ENCODE results near the gene DYNC1LI1.

Gene DYNC1LI1

DNA sequence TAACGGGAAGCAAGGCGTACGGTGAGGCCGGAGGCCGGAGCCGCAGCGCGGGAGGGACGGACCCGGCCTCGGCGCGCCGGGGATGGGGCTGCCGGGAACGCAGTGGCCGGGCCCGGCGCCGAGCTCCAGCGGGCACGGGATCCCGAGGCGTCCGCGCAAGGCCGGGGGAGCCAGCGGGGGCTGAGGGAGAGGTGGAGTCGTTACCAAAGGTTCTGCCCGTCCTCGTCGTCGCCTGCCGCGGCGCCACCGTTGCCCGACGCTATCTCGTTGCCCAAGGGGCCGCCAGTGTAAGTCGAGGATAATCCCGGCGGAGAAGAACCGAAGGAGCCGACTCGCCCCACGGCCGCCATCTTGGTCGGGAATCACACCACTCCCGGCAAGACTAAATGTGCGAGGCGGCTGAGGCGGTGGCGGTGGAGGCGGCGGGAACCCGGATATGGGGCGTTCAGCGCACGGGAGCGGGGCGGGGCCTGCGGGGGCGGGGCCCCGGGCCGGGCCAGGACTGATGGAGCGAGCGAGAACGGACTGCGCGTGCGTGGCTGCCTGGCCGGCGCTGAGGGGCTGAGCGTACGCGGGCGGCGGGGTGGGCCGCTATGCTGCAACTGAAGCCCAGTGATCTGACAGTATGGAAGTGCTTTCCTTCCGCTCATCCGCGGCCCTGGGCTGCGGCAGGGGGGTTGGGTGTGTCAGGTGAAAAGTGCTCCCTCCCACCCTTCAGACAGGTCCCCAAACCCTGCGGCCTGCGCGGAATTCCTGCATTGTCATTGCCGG is at the start of gene DYNC1LI1:
DYNC1LI1 (minus strand) TSS at position 438 of the 771 bp plus-strand sequence; CDS start at position 350, 88 bp downstream.
- DNase-seq: peak; percentile 97

DNA sequence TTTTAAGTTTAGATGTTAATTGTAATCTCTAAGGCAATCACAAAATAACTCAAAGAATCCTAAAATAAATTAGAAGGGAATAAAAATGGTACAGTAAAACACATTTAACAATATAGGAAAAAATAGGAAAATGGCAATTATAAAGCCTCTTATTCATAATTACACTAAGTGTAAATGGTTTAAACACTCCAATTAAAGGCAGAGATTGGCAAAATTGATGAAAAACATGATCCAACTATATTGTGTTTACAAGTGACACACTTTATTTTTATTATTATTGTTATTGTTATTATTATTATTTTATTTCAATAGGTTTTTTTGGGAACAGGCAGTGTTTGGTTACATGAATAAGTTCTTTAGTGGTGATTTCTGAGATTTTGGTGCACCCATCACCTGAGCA is 48.7 kb upstream of the DYNC1LI1 start:
- DNase-seq: no peak

DNA sequence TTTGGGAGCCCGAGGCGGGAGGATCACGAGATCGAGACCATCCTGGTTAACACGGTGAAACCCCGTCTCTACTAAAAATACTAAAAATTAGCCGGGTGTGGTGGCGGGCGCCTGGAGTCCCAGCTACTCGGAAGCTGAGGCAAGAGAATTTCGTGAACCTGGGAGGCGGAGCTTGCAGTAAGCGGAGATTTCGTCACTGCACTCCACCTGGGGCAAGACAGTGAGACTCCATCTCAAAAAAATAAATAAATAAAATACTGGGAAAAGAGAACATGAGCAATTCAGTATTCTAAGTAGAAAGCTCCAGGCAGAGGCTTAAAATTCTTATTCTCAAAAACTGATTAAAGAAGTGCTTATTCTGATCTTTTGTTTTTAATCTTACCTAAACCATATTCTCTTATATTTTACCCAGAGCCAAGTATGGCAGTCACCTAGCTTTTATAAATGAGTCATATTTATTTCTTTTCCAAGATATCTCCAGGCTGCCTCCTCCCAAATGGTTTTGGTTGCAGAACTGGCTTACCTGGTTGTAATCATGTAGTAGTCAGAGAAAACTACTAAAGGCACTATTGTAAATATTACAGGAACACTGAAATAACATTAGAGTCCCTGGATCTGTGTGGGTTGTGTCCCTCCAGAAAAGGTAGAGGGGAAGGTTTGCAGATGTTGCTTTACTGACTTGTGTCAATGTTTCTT is 45.8 kb upstream of the DYNC1LI1 start:
- DNase-seq: no peak

DNA sequence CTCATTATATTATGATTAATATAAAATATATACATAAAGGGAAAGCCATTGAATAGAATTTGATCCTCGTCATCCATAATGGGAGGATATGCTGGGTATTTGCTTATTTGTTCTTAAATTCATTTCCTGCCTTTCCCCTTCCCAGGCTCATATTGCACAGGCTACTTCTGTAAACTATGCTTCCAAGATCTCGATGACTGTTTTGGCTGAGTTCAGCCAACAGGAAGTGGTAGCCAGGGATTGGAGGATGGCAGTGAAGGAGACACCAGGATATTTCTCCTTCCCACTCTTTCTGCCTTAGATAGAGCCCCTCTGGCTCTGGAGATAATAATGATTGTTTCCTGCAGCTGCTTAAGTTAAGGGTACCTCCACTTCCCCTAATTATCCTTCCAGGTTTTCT is 44.3 kb upstream of the DYNC1LI1 start:
- no peak for DNase-seq

DNA sequence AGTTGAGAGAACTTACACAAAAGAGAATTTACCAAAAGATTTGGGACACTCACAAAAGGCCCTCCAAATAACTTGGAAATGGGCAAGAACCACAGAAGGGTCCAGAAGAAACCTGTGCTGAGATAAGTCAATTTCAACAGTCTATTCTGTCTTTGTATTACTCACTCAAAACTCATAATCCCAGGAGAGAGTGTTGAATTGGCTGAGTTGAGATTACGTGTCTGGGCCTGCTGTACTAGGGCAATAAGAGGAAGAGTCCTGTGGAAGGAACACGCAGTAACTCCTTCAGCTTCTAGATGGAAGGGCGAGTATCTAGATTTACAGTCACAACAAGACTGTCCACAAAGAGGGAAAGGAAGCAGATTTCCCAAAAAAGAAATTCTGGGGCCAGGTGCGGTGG is 42.5 kb upstream of the DYNC1LI1 start:
- DNase-seq: no peak

DNA sequence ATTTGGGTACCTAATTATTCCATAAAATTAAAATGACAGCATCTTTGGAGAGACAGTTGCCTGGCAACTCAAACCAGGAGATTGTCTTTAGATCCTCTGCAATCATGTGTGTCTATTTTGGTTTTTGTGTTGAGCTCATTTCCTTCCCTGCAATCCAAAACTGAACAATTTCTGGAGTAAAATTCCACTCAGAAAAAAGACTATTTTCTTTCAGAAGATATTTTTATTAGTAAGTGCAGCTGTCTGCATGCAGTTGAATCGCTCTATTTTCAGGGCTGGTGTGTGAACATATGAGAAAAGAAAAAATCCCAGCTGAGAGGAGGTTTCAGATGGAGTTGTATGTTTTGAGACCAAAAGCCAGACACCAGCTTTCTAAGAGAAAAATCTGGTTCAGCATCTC is 41.9 kb upstream of the DYNC1LI1 start:
- DNase-seq: no peak

DNA sequence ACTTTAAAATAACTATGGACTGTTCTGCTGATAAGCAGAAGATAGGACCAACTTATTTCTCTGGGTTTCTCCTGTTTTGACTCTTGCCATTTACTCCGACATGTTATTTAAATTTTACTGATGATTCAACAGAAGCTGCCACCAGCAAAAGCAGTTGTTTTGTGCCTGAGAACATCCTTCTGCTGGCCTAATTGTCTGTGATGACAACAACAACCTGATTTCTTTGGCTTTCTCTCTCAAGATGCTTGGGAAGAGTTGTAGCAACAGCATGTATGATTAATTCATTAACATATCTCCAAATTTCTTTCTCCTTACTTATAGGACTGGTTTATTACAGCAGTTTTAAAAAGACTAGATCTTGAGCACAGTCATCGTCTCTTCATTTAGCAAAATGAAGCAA is 36.9 kb upstream of the DYNC1LI1 start:
- DNase-seq: no peak

DNA sequence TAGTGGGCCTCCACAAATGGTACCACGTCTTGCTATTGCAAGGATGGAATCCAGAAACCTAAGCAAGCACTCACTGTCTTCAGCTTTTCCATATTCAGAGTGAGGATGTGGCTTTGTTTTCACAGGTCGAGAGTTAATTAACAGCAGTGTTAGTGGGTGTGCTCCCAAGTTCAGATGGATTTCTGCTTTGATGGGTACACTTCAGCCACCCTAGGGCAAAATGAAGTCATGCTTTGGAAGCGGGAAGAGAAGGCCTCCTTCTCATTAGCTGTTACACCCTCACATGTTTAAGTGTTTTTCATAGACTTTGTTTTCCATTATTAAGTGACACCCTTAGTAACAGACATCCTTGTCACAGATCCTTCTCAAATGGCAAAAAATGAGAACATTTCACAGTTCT is 36.3 kb upstream of the DYNC1LI1 start:
- no peak for DNase-seq

DNA sequence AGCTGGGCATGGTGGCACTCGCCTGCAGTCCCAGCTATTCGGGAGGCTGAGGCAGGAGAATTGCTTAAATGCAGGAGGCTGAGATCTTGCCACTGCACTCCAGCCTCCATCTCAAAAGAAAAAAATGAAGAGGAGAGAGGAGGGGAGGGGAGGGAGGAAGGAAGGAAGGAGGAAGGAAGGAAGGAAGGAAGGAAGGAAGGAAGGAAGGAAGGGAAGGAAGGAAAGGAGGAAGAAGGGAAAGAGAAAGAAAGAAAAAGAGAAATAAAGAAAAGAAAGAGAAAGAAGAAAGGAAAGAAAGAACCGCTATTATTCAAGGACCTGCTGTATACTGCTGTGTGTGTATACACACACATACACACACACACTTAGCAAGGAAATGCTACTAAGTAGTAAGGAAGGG is 35.6 kb upstream of the DYNC1LI1 start:
- no peak for DNase-seq

DNA sequence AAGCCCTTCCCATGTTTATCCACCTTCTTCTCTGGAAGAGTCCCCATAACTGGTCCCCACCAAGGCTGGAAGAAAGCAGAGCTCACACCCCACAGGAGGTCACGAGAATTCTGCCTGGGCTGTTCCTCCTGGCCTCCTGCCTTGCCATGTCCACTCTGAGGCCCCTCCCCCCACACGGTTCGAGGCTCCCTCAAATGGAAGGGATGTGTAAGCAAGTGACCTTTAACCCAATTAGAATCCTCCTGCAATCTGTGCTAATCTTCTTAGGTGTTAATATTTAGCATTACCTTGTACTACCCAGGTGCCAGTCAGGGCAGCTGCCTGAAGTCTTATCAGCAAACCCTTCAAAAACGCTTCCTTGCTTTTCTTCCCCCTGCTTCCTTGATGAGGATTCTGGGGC is 32.4 kb upstream of the DYNC1LI1 start:
- no peak for DNase-seq

DNA sequence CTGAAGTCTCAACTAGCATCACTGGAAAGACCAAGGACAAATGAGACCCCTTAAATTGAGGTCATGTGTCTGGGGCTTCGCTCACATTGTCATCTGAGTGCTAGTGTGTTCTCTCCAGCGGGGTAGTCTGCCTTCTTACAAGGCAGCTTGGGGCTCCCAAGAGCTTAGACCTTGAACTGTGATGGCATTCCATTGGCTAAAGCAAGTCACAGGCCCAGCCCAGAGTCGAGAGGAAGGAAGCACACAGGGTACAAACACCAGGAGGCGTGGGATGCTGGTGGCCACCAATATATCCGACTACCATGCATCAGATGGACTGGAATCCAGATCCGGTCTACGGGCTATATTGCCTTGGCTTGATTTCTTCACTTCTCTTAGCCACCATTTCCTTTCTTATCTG is 31.5 kb upstream of the DYNC1LI1 start:
- no peak for DNase-seq

DNA sequence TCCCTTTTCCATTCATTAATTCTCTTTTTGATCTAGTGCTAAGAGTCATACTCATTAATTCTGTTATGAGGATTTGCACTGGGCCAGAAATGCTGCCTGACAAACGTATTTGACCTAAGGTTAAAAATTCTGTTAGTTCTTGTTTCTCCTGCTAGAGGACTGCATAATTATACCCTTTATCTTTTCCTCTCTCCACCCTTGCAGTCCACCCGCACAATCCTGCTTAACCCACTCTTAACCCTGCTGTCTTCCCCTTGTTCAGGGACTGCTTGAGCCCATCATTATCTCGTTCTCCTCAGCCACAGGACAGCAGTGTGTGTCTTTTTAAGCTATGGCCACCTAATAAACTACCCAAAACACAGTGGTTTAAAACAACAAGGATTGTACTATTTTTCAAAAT is 31.1 kb upstream of the DYNC1LI1 start:
- no peak for DNase-seq

DNA sequence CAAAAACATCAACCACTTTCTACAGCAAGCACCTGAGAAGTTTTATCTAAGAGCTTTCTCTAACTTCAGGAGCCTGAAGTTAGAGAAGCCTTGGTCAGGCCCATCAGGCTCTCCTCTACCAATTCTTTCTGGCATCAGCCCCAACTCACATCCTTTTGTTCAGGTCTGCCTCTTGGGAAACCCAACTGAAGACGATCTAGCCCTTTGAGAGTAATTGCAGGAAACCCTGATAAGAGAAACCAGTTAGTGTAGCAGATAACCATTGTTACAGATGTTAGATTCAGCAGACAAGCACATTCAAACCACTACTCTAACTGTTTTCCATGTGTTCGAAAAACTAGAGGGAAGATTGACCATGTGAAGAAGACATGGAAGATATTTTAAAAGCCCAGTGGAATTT is 27.0 kb upstream of the DYNC1LI1 start:
- DNase-seq: no peak

DNA sequence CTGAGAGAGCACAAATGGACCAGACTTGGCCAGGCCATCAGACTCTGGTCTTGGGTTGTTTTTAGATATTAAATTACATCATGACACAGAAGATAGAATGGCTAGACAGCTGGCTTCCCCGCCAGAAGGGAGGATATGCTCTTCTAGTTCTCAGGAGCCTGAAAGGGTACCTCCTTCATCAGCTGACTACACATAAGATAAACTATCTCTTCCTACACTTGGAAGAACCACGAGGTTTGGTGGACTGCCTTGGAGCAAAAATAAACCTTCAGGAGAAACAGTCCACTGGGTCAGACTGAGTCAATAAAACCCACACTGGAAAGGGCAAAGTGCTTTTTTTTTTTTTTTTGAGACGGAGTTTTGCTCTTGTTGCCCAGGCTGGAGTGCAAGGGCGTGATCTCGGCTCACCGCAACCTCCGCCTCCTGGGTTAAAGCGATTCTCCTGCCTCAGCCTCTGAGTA is 26.3 kb upstream of the DYNC1LI1 start:
- DNase-seq: no peak

DNA sequence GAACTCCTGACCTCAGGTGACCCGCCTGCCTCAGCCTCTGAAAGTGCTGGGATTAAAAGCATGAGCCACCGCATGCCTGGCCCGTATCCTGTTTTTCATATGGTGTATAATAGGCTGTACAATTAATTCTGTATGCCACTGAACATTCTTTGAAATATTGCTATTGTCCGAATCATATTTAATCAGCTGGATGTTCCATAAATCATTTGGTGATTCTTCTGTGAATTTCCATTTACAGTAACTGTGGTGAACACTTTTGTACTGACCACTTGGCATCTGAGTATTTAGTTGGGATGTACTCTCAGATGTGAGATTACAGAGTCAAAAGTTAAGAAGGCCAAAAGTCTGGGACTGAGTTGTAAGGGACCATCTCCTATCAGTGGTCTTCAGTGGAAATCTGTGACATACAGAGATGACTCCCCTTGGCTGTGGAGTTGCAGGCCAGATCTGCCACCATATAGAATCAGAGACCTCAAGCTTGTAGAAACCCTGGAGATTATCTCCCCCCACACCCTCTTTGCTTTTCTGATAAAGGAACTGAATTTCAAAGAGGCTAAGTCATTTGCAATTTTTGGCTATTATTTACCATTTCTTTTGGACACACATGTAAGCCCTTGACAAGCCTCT is 25.7 kb upstream of the DYNC1LI1 start:
- DNase-seq: no peak

DNA sequence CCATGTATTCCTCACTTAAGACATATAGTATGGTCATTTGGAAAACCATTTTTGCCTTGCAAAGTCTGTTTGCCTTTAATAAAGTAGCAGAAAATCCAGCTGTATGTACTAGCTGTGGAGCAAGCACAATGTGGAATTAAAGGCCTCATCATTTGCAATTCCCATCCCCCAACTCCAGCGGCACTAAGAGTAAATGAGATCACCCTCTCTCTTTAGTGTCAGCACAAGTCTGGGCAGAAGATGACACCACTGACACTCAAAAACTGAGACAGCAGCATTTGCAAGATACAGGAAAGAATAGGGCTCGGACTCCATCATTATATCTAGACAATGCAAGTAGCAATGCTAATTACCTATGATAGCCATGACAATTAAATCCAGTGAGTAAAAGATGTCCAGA is 24.7 kb upstream of the DYNC1LI1 start:
- DNase-seq: no peak

DNA sequence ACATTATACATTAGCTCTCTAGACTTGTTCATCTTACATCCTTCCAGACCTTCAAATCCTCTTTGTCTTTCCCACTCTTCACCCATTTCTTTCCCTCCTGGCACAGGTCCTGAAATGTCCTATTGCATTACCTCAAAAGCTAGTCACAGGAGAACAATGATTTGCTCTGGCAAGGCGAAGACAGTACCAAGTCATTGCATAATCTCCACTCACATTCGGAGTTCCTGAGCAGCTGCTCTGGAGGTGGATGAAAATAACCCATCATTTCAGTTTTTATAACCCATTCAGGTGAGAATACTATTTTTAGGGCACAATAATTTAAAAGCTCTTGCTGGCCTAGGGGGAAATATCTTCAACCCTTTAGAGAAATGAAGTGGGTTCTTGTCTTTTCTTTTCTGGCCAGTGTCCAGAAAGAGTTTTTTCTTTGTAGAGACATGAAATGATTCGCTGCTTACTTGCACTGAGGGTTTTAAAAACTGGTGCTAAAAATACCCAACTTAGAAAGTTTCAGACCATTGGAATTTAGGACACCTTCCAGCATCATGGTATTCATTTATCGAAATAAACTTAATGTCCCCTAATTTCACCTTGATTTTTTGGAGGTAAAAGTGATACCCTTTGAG is 23.4 kb upstream of the DYNC1LI1 start:
- no peak for DNase-seq

DNA sequence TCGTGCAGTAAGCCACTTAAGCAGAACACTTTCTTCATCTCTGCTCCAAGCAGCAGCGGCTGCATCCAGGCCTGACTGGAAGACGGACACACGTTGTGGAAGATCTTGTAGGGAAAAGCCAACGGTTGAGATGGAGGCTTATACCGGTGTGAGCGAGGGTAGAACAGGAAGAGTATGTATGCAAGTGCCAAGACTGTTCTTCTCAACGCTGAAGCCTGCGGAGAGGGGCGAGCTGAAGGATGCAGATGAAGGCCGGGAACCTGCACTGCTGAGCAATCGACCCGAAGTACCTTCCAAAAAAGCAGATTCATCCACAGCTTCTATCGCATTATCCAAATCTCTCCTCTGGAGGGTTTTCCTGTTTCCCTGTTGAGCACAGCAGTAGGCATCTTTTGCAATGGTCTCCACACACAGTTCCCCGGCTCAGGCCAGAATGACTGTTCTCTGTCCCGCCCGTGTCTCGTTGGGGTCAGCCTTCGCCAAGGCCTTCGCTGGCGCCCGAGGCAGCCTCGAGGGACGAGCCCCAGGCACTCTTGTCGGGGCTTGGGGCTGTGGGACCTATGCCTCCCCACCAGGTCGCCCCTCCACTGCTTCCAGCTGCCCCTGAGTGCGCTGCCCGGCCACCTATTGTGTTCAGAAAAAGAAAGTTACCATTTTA is 22.2 kb upstream of the DYNC1LI1 start:
- no peak for DNase-seq

DNA sequence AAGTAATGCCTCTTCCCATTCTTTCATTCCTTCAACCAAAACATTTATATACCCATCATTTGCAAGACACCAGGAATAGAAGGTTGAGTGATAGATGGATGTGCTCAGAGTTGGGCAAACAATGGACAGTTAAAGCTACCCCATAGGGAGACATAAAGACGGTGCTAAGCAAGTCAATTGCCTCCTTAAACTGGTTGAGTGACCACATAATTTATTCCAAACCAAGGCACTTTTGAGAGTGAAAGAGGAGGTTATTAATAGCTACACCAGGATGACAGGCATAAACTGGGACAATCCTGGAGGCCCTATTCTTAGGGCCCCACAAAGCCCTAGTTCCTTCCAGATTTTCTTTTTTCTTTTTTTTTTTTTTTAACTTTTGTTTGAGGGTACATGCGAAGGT is 21.4 kb upstream of the DYNC1LI1 start:
- DNase-seq: no peak

DNA sequence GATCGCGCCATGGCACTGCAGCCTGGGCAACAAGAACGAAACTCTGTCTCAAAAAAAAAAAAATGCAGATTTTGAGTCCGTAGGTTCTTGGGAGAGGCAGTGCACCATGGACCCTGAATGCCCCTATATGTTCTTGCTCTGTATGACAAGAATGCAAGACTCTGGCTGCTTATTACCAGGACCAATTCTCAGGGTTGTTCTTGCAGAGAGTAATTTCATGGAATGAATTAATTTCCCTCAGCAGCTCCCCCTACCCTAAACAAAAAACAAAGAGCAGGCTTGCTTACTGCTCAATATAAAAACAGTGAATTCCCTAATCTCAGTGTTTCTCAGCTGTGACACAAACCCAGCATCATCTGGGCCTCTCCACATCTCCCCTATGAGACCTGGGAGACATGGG is 20.5 kb upstream of the DYNC1LI1 start:
- no peak for DNase-seq

DNA sequence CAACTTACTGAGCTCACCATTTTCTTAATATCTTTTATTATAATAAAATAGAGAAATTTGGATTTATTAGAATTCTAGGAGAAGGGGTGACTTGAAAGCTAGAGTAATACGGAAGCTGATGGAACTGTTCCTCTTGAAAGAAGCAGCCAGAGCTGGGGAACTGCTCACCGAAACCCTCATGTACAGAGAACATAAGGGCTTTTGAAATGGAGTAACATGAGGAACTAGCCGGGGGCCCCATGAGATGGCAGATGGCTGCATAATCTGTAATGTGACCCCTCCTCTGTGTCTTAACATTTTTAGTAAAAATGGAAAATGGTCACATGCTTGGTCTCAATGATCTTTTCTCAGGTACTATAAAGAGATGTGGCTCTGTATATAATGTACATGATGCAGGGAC is 15.7 kb upstream of the DYNC1LI1 start:
- no peak for DNase-seq

DNA sequence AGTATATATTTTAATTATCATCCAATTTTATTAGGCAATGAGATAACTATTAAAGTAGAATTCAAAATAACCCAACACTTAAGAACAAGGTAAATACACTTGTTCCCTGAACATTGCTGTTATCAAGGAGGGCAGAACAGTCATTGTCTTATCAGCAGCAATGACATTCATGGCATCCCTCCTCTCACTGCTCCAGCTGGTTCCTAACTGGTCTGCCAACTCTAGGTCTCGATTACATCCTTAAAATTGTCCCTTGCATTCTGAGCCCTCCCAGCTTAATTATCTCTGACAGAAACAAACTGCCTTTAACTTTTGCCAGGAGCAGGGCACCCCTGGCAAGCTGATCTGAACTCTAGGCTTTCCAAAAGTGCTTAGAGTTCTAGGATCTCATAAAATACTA is 14.0 kb upstream of the DYNC1LI1 start:
- no peak for DNase-seq

DNA sequence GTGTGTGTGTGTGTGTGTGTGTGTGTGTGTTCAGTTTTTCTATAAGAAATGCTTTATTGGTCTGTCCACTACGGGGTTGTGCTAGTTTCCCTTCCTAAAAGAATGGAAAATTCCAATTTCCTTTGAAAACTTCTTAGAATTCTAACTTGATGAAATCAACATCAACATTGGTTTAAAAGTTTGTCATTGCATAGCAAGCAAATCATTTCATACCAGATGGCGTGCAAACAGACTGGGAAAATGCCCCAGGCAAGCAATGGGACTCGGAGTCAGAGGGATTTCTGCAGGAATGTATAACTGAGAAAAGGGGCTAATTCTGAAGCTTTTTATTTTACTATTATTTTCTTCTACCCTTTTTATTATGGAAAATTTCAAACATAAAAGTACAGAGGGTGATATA is 13.1 kb upstream of the DYNC1LI1 start:
- no peak for DNase-seq
